ENCODE measurements around the gene ATG2A. TPM values are rescaled to one million over a fixed set of nuclear protein-coding genes. Genes with fewer than 3 reads are reported as not detected.

Gene ATG2A
- total RNA-seq, 5 donors from 2014 or later (not counting 1 experiment from before 2014, with no cell fraction given) = 50.9 to 165 (median 55.4) TPM

DNA sequence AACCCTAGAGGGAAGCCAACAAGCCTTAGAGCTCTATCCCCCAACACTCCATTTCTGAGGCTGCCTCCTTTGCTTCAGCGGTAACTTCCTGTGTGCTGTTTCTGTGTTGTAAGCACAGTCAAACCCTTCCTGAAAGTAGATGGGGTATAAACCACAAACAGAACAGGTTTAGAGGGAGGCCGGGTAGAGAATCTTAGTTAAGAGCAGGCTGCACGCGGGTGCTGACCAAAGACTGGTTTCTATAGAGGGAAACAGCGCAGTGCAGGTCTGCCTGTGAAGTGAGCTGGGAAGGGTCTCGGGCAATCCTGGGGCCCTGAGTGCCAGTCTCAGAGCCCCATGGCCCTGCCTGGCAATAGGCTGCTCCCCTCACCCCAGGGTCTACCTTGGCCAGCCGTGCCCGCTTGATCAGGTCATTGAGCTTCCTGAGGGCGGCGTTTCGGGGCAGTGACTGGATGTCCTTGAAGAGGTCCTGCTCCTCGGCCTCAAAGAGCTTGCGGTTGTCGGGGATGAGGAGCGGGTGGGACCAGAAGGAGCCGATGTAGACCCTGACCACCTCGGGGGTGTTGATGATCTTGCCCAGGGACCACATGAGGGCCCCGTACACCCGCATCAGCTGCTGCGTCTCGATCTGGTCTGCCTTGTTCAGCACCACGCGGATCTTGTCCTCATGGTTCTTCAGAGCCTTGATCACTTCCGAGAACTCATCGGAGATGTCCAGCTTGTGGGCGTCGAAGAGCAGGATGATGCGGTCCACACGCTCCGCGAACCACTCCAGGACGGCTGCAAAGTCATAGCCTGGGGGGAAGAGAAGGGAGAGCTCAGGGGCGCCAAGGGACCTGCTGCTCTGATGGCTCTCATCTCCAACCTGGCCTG is 57.2 kb downstream of the ATG2A start:
- peak overlapping the region; percentile 34 to 35 for H3K4me3 ChIP-seq (ENCODE audit: control insufficient read depth in 1 of 2, extremely low read depth in 1 of 2, low read length in 1 of 2)
- H3K4me1 Mint-ChIP-seq = peaks cover 86 to 94% (median 90%) of the 10 kb centered on the region in 3 donors
- peaks cover 20 to 48% of the 10 kb centered on the region in 2 donors for H3K36me3 ChIP-seq (ENCODE audit: control insufficient read depth in 2 of 2, extremely low read depth in 1 of 2, insufficient read depth in 1 of 2, low read length in 1 of 2)
- H3K27ac ChIP-seq (ENCODE audit: low read length) = peak overlapping the region; percentile 93
- 27% methylated on average over 29 of the region's 33 CpGs for WGBS (ENCODE audit: insufficient coverage)
- ChIA-PET POLR2A (interaction anchor here (0.5 to 3.0 kb wide), 7 partner anchors 10 to 646 kb away, joined by 3 to 24 read pairs (median 4); partner anchors contain the start of gene SF1 (in 1 of the 2)), CTCF (interaction anchor here (0.5 to 2.8 kb wide), 13 partner anchors 9 to 173 kb away, joined by 3 to 12 read pairs (median 3); partner anchors contain the start of genes EHD1 (in 1 of the 2) and SF1 (in 1 of the 2))
- no peaks in the 10 kb centered on the region for H3K9me3 Mint-ChIP-seq
- peaks cover 81 to 100% of the 10 kb centered on the region in 2 experiments for H3K4me1 ChIP-seq (ENCODE audit: control insufficient read depth in 1 of 2, extremely low read depth in 1 of 2, insufficient read depth in 2 of 2, low read length in 2 of 2)
- peaks cover 26% of the 10 kb centered on the region for H3K36me3 Mint-ChIP-seq
- ATAC-seq (replicated peaks in 1 of 4) = peak; percentile 78 to 81 (median 78)
- H3K27me3 Mint-ChIP-seq = no peaks in the 10 kb centered on the region
- peak overlapping the region; percentile 97 to 99 for H3K27ac Mint-ChIP-seq
- DNase-seq = peak in 29 of 35 experiments; percentile 38 to 86 (median 54)
- peak overlapping the region; percentile 70 to 82 (median 78) for H3K4me3 Mint-ChIP-seq
- no peaks in the 10 kb centered on the region for H3K27me3 ChIP-seq (replicated peaks in 1 of 2; ENCODE audit: control insufficient read depth in 2 of 2, extremely low read depth in 1 of 2, insufficient read depth in 2 of 2, low read length in 1 of 2)
- H3K9me3 ChIP-seq = no peaks in the 10 kb centered on the region

DNA sequence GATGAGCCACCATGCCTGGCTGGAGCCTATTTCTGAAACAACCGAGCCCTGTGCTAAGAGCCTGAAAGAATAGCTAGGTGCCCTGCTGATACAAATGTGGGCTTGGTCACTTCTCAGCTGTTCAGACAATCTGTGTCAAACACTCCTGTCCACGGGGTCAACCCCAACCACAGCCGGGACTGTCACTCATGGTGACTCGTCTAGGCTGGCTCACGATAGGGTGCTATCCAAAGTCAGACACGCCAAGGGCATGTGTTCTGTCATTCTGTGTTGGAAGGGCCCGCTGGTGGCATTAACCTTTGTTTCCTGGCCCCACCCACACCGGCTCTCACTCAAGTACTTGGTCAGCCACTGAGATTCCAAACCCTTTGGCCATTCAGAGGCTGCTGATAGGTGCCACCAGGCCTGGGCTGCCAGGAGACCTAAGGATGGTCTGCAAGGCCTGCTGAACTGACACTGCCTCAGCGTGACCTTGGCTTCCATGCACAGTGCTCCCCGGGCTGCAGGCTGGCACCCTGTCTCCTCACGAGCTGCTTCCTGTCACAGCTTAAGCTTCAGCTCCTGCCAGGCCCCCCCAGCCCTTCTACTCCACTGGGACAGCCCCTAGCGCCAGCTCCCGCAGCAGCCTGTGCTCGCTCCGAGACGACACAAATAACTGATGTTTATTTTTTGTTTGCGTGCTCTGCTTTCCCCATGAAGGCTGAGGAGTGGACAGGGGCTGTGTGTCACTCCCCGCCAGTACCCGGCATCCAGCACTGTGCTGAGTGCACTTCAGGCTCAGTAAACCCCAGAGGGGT is 58.3 kb downstream of the ATG2A start:
- WGBS (ENCODE audit: insufficient coverage) = 11% methylated on average over 14 of the region's 19 CpGs
- Histone ChIP-seq H3K4me3 (ENCODE audit: control insufficient read depth in 1 of 2, extremely low read depth in 1 of 2, low read length in 1 of 2) (peak overlapping the region; percentile 34 to 35), H3K36me3 (ENCODE audit: control insufficient read depth in 2 of 2, extremely low read depth in 1 of 2, insufficient read depth in 1 of 2, low read length in 1 of 2) (peaks cover 18 to 54% of the 10 kb centered on the region in 2 donors), H3K9me3 (no peaks in the 10 kb centered on the region), H3K27me3 (replicated peaks in 1 of 2; ENCODE audit: control insufficient read depth in 2 of 2, extremely low read depth in 1 of 2, insufficient read depth in 2 of 2, low read length in 1 of 2) (no peaks in the 10 kb centered on the region), H3K27ac (ENCODE audit: low read length) (peak overlapping the region; percentile 93), H3K4me1 (ENCODE audit: control insufficient read depth in 1 of 2, extremely low read depth in 1 of 2, insufficient read depth in 2 of 2, low read length in 2 of 2) (peaks cover 82 to 100% of the 10 kb centered on the region in 2 experiments)
- DNase-seq (peak; percentile 49 to 85 (median 62)), ATAC-seq (replicated peaks in 1 of 4) (peak; percentile 70 to 77 (median 74))
- CTCF ChIA-PET = interaction anchor here in 1 of 2 donors (0.7 to 2.8 kb wide), 9 partner anchors 10 to 80 kb away, joined by 3 to 12 read pairs (median 3); partner anchors contain the start of genes EHD1 and SF1
- H3K4me3 Mint-ChIP-seq = peak overlapping the region; percentile 70 to 82 (median 78)
- H3K4me1 Mint-ChIP-seq = peaks cover 85 to 94% (median 90%) of the 10 kb centered on the region in 3 donors
- H3K36me3 Mint-ChIP-seq = peaks cover 32% of the 10 kb centered on the region
- H3K27me3 Mint-ChIP-seq = no peaks in the 10 kb centered on the region
- peak overlapping the region; percentile 97 to 99 for H3K27ac Mint-ChIP-seq
- no peaks in the 10 kb centered on the region for H3K9me3 Mint-ChIP-seq
- POLR2A ChIA-PET = interaction anchor here (0.5 to 3.0 kb wide), 10 partner anchors 10 to 647 kb away, joined by 3 to 24 read pairs (median 4); partner anchors contain the start of gene SF1 (in 1 of the 2)

DNA sequence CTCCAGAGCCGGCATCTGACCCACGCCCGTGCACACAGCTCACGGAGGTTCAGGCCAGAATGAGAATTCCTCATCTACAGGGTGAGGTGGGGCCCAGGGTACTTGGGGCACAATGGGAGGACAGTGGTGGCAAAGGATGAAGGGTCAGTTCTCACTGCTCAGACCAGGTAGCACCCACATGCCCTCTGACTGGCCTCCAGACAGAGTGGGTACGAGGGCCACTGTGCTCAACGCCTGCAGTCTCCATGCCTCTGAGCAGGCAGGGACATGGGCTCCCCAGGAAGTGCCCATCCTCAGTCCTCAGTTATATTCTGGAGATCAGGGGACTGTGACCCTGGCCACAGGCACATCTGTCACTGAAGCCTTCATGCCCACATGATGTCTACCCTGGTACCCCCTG is 59.5 kb downstream of the ATG2A start:
- Mint-ChIP-seq H3K4me1 (peaks cover 86 to 94% (median 90%) of the 10 kb centered on the region in 3 donors), H3K9me3 (no peaks in the 10 kb centered on the region), H3K27me3 (no peaks in the 10 kb centered on the region), H3K4me3 (peak overlapping the region; percentile 9 to 53 (median 17)), H3K27ac (peak overlapping the region; percentile 87 to 91), H3K36me3 (peaks cover 32% of the 10 kb centered on the region)
- DNase-seq (no peak), ATAC-seq (replicated peaks in 1 of 4) (no peak)
- CTCF ChIA-PET = interaction anchor here in 1 of 2 donors (0.6 kb wide), 1 partner anchor 9 kb away, joined by 5 read pairs; no protein-coding TSS in a partner anchor
- Histone ChIP-seq H3K36me3 (ENCODE audit: control insufficient read depth in 2 of 2, extremely low read depth in 1 of 2, insufficient read depth in 1 of 2, low read length in 1 of 2) (peaks cover 23 to 58% of the 10 kb centered on the region in 2 donors), H3K9me3 (no peaks in the 10 kb centered on the region), H3K27ac (ENCODE audit: low read length) (peak overlapping the region; percentile 93), H3K4me1 (ENCODE audit: control insufficient read depth in 1 of 2, extremely low read depth in 1 of 2, insufficient read depth in 2 of 2, low read length in 2 of 2) (peaks cover 84 to 100% of the 10 kb centered on the region in 2 experiments), H3K4me3 (ENCODE audit: control insufficient read depth in 1 of 2, extremely low read depth in 1 of 2, low read length in 1 of 2) (no peak overlapping the region), H3K27me3 (replicated peaks in 1 of 2; ENCODE audit: control insufficient read depth in 2 of 2, extremely low read depth in 1 of 2, insufficient read depth in 2 of 2, low read length in 1 of 2) (no peaks in the 10 kb centered on the region)
- 90% methylated on average over 2 of the region's 6 CpGs for WGBS (ENCODE audit: insufficient coverage)
- POLR2A ChIA-PET = interaction anchor here in 1 of 2 donors (0.6 to 1.6 kb wide), 3 partner anchors 9 to 65 kb away, joined by 3 to 5 read pairs (median 4); no protein-coding TSS in a partner anchor

DNA sequence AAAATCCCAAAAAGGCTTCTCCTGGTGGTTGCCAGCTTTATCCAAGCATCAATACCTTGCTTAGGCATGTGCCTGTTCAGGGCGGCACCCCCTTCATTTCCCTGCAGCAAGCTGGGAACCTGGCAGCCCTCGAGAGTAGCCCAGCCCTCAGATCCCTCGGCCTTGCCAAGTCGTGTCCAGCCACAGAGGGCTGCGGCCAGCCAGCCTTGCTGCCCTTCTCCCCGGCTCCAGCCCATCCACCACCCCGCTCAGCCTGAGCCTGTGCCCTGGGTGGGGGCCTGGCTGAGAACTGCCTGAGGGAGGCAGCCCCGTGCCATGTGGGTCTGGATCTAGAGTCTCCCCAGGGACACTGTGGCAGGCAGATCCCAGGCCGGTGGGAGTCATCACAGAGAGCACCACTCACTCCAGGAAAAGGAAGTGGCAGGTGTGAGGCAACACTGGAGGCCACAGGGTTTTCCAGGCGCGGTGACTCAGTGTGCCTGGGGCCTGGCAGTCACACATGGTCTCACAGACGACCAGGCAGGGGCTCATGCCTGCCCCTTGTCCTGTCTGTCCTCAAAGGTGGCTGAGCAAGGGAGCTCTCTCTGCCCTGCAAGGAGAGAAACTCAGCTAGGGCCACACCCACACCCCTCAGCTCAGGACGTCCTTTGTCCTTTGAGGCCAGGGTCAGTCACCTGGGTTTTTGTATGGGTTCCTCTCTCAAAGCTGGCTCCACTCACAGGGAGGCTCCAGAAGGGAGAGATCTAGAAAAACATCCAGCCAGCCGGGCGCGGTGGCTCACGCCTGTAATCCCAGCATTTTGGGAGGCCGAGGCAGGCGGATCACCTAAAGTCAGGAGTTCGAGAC is 60.4 kb downstream of the ATG2A start:
- WGBS (ENCODE audit: insufficient coverage) = 48% methylated on average over 13 of the region's 20 CpGs
- no peaks in the 10 kb centered on the region for H3K9me3 Mint-ChIP-seq

DNA sequence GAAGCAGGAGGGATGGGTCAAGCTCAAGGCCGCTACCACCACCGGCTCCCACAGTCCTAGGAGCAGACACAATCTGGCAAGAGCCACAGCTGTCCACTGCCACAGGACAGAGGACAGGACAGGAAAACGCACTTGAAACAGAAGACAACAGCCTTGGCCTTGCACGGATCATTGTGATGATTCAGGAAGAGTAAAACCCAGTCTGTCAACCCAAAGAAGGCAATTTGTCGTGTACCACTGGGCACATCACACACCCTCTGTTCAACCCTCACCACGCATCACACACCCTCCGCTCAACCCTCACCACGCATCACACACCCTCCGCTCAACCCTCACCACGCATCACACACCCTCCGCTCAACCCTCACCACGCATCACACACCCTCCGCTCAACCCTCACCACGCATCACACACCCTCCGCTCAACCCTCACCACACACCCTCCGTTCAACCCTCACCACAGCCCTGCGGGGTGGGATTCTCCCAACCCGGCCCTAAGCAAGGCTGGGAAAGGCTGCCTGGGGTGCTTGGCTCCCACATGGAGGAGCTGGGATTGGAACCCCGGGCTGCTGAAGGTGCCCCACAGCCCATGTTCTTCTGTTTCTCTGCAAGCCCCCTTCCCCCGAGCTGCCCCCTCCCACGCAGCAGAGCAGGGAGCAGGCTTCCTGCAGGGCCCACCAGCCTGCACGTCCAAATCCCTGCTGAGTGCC is 61.3 kb downstream of the ATG2A start:
- peak in 1 of 35 experiments; percentile 41 for DNase-seq
- Mint-ChIP-seq H3K27me3 (no peaks in the 10 kb centered on the region), H3K4me1 (peaks cover 87 to 95% (median 92%) of the 10 kb centered on the region in 3 donors), H3K36me3 (peaks cover 32% of the 10 kb centered on the region), H3K9me3 (no peaks in the 10 kb centered on the region), H3K27ac (peak overlapping the region; percentile 95 to 97), H3K4me3 (peak overlapping the region; percentile 51 to 83 (median 62))
- Histone ChIP-seq H3K27me3 (replicated peaks in 1 of 2; ENCODE audit: control insufficient read depth in 2 of 2, extremely low read depth in 1 of 2, insufficient read depth in 2 of 2, low read length in 1 of 2) (no peaks in the 10 kb centered on the region), H3K27ac (ENCODE audit: low read length) (peak overlapping the region; percentile 93), H3K36me3 (ENCODE audit: control insufficient read depth in 2 of 2, extremely low read depth in 1 of 2, insufficient read depth in 1 of 2, low read length in 1 of 2) (peaks cover 27 to 68% of the 10 kb centered on the region in 2 donors), H3K9me3 (no peaks in the 10 kb centered on the region), H3K4me1 (ENCODE audit: control insufficient read depth in 1 of 2, extremely low read depth in 1 of 2, insufficient read depth in 2 of 2, low read length in 2 of 2) (peaks cover 88 to 100% of the 10 kb centered on the region in 2 experiments), H3K4me3 (ENCODE audit: control insufficient read depth in 1 of 2, extremely low read depth in 1 of 2, low read length in 1 of 2) (no peak overlapping the region)
- ChIA-PET POLR2A (interaction anchor here in 1 of 2 donors (0.7 to 1.6 kb wide), 2 partner anchors 13 to 34 kb away, joined by 4 to 5 read pairs; no protein-coding TSS in a partner anchor), CTCF (interaction anchor here in 1 of 2 donors (0.6 kb wide), 1 partner anchor 245 kb away, joined by 5 read pairs; no protein-coding TSS in a partner anchor)
- WGBS (ENCODE audit: insufficient coverage) = 43% methylated on average over 12 of the region's 22 CpGs
- ATAC-seq (replicated peaks in 1 of 4) = no peak

More for the DNA sequence above, 60.4 kb downstream of the ATG2A start:
- Mint-ChIP-seq H3K27me3 (no peaks in the 10 kb centered on the region), H3K27ac (peak overlapping the region; percentile 95 to 97), H3K4me3 (peak overlapping the region in 2 of 3 donors; percentile 41 to 83), H3K4me1 (peaks cover 86 to 95% (median 92%) of the 10 kb centered on the region in 3 donors), H3K36me3 (peaks cover 32% of the 10 kb centered on the region)
- no peak overlapping the region for H3K4me3 ChIP-seq (ENCODE audit: control insufficient read depth in 1 of 2, extremely low read depth in 1 of 2, low read length in 1 of 2)
- ChIA-PET POLR2A (interaction anchor here in 1 of 2 donors (0.5 to 1.6 kb wide), 4 partner anchors 12 to 251 kb away, joined by 3 to 5 read pairs (median 4); no protein-coding TSS in a partner anchor), CTCF (interaction anchor here in 1 of 2 donors (0.6 kb wide), 1 partner anchor 172 kb away, joined by 7 read pairs; no protein-coding TSS in a partner anchor)
- peaks cover 27 to 66% of the 10 kb centered on the region in 2 donors for H3K36me3 ChIP-seq (ENCODE audit: control insufficient read depth in 2 of 2, extremely low read depth in 1 of 2, insufficient read depth in 1 of 2, low read length in 1 of 2)
- ATAC-seq (replicated peaks in 1 of 4) (no peak), DNase-seq (peak in 2 of 35 experiments; percentile 38 to 52)
- H3K9me3 ChIP-seq = no peaks in the 10 kb centered on the region
- peaks cover 85 to 100% of the 10 kb centered on the region in 2 experiments for H3K4me1 ChIP-seq (ENCODE audit: control insufficient read depth in 1 of 2, extremely low read depth in 1 of 2, insufficient read depth in 2 of 2, low read length in 2 of 2)
- peak overlapping the region; percentile 93 for H3K27ac ChIP-seq (ENCODE audit: low read length)
- no peaks in the 10 kb centered on the region for H3K27me3 ChIP-seq (replicated peaks in 1 of 2; ENCODE audit: control insufficient read depth in 2 of 2, extremely low read depth in 1 of 2, insufficient read depth in 2 of 2, low read length in 1 of 2)

All from T-cell (primary cell).